ENCODE results near the gene SGSM1.
A peak's percentile ranks its signal among the peaks of the same experiment; 100 is the strongest.

Gene SGSM1

DNA sequence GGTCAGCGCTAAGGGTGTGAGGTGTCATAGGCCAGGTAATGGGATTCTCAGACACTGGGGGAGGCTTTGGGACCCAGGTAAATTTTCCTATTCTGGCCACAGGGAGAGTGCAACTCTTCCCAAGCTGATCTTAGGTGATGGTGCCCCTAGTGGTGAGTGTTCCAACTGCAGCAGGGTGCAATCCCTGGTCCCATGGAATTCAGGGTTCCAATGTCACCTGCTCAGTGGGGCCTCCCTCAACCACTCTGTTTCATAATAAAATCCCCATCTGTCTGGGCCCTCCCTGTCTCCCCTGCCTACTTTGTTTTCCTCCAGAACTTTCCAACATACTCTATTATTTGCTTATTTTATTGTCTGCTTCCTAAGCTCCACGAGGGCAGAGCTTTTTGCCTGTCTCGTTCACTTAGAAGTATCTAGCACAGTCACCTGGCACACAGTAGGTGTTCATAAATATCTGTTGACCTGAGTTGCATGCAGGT, 2.9 kb upstream of the SGSM1 start:
- peak; percentile 84 for DNase-seq (ENCODE audit: low read depth, low spot score)

DNA sequence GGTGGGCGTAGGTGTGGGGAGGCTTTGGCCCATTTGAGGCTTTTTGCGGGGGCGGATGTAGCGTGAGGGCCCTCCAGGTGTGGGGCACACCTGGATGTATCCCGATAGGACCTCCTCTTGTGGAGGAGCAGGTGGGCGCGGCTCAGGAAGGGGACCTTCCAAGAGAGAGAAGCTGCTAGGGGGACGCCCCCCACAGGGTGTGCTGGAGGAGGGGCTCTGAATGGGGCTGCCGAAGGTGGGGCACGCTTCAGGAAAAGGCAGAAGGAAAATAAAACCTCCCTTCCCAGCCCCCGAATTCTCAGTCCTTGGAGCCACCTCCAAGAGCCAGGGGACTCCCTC, 621 bp downstream of the SGSM1 start:
- no peak for DNase-seq (ENCODE audit: low read depth, low spot score)

DNA sequence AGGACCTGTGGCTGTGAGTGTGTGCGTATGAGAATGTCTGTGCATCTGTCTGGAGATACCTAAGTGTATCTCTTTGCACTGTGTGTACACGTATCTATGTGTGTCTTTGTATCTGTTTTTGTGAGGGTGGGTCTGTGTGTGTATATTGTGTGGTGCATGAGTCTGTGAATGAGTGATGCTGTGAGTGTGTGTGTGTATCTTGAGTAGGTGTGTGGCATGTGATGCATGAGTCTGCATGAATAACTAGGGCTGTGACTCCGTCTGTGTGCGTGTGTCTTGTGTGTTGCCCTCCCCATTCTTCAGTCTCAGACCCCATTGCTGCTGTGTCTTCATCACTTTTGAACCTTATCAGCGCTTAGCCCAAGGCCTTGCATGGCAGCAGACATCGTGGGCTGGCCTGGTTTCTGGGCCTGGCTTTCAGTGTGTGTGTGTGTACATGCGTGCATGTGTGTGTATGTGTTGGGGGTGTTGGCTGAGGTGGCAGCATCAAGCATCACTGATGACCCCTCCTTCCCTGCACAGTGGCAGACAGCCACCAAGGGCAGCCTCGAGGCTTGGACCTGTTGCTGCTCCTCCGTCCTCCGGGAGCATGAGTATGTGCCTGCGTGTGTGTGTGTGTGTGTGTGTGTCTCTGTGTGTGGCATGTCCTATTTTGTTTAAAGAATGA, 1.4 kb downstream of the SGSM1 start:
- DNase-seq (ENCODE audit: low read depth, low spot score), result no peak

DNA sequence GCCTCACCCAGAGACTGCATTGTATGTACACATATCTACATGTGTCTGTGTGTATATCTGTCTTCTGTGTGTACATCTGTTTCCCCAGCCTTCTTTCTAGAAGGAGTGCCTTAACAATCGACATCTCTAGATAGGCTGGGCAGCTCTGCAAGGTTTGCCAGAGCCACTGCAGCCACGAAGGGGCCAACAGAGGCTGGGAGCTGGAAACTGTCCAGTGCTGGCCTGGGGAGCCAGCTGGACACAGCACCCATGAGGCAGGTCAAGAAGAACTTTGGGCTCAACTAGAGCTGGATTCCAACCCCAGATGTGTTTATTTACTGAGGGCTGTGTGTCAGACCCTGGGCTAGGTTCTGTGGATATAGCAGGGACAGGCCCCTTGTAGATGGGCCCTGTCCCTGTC, 3.3 kb downstream of the SGSM1 start:
- no peak for DNase-seq (ENCODE audit: low read depth, low spot score)

DNA sequence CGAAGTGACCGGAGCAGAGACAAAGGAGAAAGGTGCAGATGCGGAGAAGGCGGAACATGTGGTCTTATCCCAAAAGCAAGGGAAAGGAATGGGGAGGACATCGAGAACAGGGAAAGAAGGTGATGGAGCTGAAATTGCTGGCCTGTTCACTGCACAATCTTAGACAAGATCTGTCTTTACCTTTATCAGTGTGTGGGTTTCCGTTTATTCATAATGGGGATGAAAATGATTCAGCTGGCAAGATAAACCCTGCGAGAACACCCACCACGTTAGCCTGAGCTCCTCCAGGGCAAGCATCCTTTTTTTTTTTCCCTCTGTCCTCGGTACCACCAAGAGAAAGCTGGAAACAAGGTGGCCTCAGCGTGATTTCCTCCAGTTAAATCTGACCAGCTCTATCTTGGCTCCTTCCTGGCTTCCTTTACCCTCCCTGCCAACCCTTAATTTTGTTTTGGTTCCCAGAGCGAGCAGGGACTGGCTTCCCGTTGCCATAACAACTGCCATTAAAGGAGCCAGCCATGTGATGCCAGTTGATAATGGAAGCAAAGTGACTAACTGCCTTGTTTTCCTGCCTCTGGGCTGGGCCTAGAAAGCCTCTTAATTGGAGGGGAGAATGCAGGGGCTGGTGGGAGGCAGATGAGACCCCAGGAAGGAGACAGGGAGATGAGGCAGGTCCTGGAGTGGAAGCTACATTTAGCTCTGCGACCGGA, 4.2 kb downstream of the SGSM1 start:
- no peak for DNase-seq (ENCODE audit: low read depth, low spot score)

DNA sequence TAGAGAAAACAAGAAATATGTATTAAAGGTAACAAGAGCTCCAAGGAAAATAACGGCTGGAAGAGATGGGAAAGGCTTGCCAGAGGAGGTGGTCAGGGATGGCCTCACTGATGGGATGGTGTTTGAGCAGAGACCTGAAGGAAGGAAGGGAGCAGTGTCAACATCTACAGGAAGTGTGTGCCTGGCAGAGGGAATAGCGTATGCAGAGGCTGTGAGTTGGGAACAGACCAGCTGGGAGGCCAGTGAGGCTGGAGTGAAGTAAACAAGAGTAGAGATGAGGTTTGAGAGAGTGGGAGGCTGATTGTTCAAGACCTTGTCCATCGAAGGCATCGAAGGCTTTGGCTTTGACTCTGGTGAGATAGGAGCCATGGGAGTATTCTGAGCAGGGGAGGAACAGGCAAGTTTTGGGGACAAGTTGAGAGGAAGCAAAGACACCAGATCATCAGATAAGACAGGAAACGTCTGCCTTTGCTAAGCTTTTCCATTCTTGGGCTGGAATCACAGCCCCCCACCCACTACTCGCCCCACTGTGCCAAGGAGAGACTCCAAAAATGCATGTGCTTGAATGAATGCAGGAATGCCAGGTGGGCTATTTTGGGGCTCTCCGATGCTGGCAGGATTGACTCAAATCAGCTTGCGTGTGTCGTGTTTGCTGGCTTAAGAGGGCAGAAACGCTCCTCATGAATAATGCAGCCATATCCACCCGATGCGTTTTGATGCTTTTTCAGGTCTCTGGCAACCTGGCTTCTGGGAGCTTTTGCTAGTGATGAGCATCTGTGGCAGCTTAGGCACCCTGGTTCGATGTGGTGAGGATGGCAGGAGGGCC, 7.2 kb downstream of the SGSM1 start:
- DNase-seq (ENCODE audit: low read depth, low spot score), result no peak

DNA sequence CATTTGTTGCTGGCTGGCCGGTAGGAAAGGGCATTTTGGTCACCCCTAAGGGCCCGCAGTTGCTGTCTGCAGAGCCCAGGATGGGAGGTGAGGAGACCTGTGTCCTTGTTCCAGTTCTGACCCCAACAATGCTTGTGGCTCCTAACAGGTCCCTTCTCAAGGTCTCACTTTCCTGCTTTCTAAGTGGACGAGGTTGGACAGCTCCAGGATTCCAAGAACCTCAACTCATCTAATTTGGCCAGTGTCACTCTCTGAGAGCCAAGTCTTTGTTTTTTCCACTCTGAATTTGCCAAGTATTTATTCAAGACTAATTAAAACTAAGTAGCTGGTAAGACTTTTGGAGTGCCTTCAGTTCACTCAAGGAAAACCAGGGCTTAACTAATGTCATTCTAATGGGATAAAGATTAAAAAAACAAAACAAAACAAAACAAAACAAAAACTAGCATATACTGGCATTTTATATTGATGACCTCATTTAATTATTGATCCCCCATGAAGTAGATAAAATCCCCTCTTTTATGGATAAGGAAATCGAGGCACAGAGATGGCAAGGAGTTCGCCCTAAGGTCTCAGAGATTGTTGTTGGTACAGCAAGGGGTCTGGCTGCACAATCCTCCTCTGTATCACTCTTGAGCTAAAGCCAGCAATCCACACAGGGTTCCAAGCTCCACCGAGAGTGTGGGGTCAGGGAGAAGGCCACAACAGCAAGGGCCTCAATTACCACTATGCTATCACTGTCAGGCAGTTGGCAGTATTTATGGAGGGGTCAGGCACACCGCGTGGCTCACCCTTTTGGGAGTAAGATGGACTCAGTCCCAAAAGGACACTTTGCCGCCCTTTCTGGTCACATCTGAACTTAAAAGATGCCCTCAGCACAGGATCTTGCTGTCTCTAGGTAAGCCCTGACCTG, 8.1 kb downstream of the SGSM1 start:
- DNase-seq (ENCODE audit: low read depth, low spot score), result no peak

DNA sequence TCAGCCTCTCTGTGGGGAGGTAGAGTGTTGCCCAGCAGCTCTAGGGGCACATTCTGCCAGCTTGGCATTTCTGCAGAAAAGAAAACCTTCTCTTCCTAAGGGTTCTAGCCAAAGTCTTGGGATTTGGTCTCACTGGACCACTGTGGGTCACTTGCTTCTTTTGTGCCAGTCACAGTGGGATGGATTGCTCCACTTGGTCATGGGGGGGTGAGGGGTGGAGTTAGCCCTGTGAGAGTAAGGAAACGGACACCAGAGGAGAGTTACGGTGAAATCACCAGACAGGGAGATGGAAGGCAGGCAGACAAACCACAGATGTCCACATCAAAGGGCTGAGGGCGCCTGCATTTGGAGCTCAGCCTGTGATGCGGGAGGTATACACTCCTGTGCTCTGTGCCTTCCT, 10.8 kb downstream of the SGSM1 start:
- no peak for DNase-seq (ENCODE audit: low read depth, low spot score)

DNA sequence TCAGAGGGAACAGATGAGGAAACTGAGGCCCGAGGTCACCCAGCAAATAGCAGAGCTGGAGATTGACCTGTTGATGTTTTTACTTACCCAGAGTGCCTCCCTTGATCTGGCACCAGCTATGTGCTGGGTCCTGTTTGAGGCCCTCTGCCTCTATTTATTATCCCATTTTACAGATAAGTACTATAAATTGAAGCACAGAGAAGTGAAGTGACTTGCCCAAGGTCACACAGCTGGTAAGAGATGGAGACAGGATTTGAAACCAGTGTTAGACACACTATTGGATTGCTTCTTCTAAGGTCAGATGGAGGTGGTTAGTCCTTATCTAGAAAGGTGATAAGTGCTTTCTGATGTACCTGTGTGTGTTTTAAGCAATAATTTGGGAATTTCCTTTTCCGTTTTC, 13.5 kb downstream of the SGSM1 start:
- no peak for DNase-seq (ENCODE audit: low read depth, low spot score)

DNA sequence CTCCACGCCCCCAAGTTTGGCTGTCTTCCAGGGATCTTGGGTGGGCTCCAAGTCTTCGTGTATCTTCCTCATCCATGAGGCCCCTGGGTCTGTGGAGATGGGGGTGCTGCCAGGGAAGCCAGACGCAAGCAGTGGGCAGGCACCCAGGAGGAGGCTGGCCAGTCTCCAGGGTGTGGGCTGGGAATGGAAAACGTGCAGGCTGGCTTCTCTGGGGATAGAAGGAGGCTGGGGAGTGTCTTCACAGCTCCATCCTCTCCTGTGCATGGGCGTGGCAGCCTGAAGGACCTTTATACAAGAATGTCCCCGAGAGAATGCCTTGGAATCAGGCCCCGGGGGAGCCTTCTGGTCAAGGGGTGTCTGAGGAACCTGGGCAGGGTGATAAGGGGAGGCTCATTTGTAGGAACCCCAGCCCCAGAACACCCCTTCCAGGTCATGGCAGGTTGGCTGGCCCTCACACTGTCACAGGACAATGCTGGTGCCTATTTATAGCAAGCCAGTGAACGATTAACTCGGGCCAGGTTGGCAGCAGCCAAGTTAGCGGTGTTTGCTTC, 14.0 kb downstream of the SGSM1 start:
- DNase-seq (ENCODE audit: low read depth, low spot score), result no peak

DNA sequence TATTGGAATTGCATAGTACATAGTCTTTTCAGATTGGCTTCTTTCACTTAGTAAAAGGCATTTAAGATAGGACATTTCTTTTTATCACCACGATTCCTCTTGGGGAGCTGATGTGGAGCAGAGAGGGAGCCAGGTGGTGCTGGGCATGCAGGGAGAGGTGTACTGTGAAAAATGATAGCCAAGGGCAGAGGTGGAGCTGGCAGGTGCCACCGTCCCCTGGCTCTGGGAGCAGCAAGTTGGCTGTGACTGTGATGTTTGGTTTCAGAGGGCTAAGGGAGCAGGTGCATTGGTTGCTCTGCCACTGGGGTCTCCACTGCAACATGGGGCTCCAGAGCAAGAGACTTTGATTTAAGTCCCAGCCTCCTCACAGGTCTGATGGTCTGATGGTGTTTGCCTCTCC, 16.5 kb downstream of the SGSM1 start:
- no peak for DNase-seq (ENCODE audit: low read depth, low spot score)

DNA sequence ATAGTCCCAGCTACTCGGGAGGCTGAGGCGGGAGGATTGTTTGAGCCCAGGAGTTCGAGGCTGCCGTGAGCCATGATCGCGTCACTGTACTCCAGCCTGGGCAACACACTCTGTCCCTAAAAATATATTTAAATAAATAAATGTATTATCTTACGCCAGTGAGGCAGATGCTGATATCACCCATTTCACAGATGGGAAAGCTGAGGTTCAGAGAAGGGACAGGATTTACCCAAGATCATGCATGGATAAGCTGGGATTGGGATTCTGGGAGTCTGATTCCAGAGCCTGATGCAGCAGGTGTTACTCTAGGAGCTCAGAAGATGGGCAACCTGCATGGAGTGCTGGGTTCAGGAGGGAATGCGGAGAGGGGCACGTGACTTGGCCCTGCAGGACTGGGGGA, 17.8 kb downstream of the SGSM1 start:
- no peak for DNase-seq (ENCODE audit: low read depth, low spot score)

DNA sequence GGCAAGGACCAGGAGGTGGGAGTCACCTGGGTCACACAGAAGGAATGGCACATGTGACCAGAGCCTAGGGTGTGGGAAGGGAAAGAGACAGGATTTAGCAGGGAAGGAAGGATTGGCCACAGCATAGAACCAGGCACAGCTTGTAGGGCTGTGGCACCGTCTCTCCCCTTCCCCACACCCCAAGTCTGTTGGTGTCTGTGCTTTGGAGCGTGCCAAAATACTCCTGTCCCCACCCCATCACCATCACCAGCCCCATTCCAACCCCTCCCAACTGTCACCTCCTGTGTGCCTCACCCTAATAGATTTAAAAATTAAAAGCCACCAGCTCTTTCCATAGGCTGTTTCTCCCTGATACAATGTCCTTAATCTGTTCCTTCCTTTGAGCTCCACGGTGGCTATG, 18.2 kb downstream of the SGSM1 start:
- DNase-seq (ENCODE audit: low read depth, low spot score), result no peak

DNA sequence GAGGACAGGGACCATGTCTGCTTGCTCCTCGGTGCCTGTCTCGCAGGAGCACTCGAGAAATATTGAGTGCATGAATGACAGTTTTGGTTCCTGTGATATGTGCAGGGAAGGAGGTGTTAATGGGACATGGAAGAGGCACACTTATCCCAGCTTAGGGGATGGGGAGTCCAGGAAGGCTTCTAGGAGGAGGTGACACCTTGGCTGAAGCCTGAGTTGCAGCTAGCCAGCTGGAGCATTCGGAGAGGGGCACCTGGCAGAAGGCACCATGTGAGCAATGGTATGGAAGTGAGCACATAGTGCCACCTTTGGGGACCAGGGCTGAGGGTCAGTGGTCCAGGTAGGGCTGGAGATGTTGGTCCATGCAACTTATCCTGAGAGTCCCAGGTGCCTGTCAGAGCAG, 18.9 kb downstream of the SGSM1 start:
- no peak for DNase-seq (ENCODE audit: low read depth, low spot score)

DNA sequence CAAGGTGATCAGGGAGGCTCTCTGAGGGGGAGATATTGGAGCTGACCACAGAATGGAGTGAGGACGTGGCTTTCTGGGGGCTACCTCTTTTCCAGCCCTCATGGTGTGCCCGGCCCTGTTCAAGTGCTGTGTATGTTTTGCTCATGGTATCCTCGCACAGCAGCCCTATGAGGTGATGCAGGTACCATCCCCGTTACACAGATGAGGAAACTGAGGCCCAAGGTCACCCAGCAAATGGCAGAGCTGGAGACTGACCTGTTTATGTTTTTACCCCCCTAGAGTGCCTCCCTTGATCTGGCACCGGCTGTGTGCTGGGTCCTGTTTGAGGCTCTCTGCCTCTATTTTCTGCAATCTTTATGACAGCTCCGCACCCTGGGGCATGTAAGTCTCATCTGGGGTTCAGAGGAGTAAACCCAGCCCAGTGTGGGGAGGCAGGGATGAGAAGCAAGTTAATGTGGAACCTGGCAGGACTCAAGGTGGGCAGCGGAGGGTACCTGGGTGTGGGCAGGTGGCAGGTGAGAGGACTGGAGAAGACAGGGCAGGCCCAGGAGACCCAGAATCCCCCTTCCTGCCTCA, 20.8 kb downstream of the SGSM1 start:
- no peak for DNase-seq (ENCODE audit: low read depth, low spot score)

DNA sequence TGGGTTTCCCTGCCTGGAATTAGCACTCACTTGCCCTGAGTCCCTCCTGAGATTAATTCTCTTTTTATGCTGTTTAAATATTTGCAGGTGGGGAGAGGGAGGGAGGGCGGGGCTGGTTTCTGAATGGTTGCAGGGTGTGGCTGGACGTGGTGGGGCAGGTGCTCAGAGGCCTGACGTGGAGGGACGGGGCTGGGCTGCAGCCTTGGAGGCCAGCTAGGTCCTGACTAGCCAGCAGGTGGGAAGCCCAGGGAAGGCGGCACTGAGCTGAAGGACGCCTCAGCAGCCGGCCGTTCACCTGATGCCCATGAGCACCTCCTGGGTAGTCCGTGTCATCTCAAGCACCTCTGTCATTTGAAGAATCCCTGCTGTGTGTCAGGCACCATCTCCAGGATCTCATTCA, 21.3 kb downstream of the SGSM1 start:
- DNase-seq (ENCODE audit: low read depth, low spot score), result no peak

DNA sequence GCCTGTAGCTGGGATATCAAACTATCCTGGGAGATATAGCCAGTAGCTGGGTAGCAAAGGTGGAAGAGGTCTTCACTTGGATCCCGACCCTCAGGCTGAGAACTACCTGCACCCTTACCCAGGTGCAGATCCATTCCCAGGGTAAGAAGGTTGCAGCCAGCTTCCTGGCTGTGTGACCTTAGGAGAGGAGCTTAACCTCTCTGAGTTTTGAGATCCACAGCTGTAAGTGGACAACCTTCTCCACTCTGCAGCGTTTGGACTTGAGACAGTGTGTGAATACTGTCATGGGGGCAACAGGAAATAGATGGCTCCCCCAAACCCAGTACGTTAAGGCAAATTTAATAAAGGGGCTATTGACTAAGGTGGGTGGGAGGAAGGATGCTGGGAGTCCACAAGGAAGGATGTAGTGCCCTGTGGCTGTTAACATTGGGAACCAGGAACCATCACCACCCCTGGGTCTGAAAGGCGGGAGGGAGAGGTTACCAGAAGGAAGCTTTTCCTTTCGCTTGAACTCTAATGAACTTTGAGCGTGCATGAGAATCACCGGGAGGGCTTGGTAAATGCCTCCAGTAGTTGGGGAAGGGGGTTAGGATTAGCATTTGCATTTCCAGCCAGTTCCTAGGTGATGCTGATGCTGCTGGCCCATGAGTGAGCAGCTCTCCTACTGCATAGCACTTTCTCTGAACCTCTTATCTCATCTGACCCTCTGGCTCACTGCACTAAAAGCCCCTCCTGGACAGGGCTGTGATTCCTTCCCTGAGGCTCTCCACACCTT, 24.4 kb downstream of the SGSM1 start:
- DNase-seq (ENCODE audit: low read depth, low spot score), result no peak

DNA sequence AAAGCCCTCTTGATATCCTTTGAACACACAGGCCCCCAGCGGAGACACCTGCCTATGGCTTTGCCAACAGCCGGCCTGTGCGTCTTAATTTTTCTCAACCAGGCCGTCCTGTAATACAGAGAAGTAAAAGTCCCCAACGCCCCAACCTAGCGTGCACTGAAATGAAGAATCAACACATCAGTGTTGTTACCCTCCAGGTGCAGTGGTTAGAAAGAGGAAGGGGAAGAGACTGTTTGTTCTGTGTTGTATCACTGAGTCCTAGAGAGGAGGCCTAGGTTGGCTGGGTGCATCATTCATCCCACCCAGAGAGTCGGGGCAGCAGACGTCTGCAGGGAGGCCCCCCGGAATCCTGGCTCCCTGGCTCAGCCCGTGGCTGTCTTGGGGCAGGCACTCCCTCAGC, 25.7 kb downstream of the SGSM1 start:
- DNase-seq (ENCODE audit: low read depth, low spot score), result no peak

DNA sequence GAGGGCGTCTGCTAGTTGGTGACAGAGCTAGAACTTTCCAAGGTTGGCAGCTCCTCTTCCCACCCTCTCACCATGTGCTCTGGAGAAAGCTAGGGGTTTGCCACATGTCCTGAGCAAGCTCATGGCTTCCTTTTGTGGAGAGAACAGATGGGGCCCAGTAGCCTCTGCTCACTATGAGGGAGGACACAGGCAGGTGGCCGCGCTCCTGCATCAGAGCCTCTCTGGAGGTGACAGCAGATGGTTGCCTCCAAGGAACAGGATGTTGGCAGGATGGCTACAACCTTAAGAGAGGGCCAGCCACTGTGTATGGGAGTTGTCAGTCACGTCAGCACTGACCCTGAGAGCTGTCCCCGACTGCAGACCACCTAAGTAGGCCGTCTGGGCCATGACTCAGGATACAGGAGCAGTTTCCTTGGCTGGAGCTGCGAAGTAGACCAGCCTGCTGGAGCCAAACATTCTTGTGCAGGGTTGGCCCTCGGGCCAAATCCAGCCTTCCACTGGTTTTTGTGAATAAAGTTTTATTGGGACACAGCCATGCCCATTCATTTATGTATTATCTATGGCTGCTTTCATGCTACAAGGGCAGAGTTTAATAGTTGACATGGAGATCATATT, 28.0 kb downstream of the SGSM1 start:
- DNase-seq (ENCODE audit: low read depth, low spot score), result no peak
